ENCODE data around the gene KDM5C. TPM values are rescaled to one million over a fixed set of nuclear protein-coding genes. Genes with fewer than 3 reads are reported as not detected.

The KDM5C gene
- 123 and 137 TPM in 2 replicates for total RNA-seq

GRCh38 chrX:53224860-53225797, at the start of gene KDM5C:
Gene KDM5C, minus strand, starts transcription at chrX:53225207. Its CDS starts 318 bp downstream, at chrX:53224889.

Small RNA genes lying within 50 kb of the gene (small RNA-seq; reads per million reads assigned to genes)
- gene AL139396.1 (not detected), gene MIR6894 (not detected), gene MIR6895 (0.25 reads per million)

Other genes starting within 250 kb of the KDM5C start
- gene GPR173, start 176.4 kb downstream of the KDM5C start, total RNA-seq: 3.1 and 3.3 TPM in 2 replicates
- 3.9 and 5.1 TPM in 2 replicates for gene TSPYL2, start 142.8 kb downstream of the KDM5C start, total RNA-seq
- gene KANTR, start 131.1 kb downstream of the KDM5C start, total RNA-seq: 7.7 and 10.6 TPM in 2 replicates
- gene IQSEC2, start 56.4 kb upstream of the KDM5C start, total RNA-seq: 5.9 and 9.4 TPM in 2 replicates
- gene SMC1A, start 197.4 kb upstream of the KDM5C start, total RNA-seq: 21.3 and 43.8 TPM in 2 replicates
- gene RIBC1, start 197.7 kb upstream of the KDM5C start, total RNA-seq: 0.59 and 0.73 TPM in 2 replicates
- gene HSD17B10, start 209.2 kb upstream of the KDM5C start, total RNA-seq: 45.0 and 55.5 TPM in 2 replicates

All from subcutaneous preadipocyte (primary cell).